Stomach smooth muscle (tissue), 2 donors: ENCODE measurements around the gene GOLT1B.
"Not testable (repeated sequence)": the region's sequence is repeated elsewhere in the genome, so short reads cannot be mapped to it uniquely, and the experiment has no call there.

Experiments
- H3K27ac ChIP-seq: one replicate; pipeline ENCODE4 v1.7.0; 2013; ENCODE audit warnings: mild to moderate bottlenecking, low read length, inconsistent platforms
- H3K27me3 ChIP-seq, 2 donors: one replicate each; pipeline ENCODE4 v1.7.0; 2013; ENCODE audit warnings: low read length in 2 of 2; ENCODE audit not compliant: insufficient read depth in 2 of 2, control insufficient read depth in 1 of 2
- H3K36me3 ChIP-seq, 2 donors: one replicate each; pipeline ENCODE4 v1.7.0; 2013; ENCODE audit warnings: low read length in 2 of 2; ENCODE audit not compliant: control insufficient read depth in 2 of 2, insufficient read depth in 2 of 2
- H3K4me1 ChIP-seq: one replicate; pipeline ENCODE4 v1.7.0; 2013; ENCODE audit warnings: low read length; ENCODE audit not compliant: control insufficient read depth, insufficient read depth
- H3K4me3 ChIP-seq, 2 donors: one replicate each; pipeline ENCODE4 v1.7.0; 2013; ENCODE audit warnings: low read length in 2 of 2
- H3K9ac ChIP-seq, 2 donors: one replicate each; pipeline ENCODE4 v1.7.0; 2013; ENCODE audit warnings: low read length in 2 of 2, mild to moderate bottlenecking in 1 of 2
- H3K9me3 ChIP-seq, 2 donors: one replicate each; pipeline ENCODE4 v1.7.0; 2013; ENCODE audit warnings: low read length in 2 of 2; ENCODE audit not compliant: control insufficient read depth in 2 of 2
- donor health status: healthy.
- donor health status: Pancreatic carcinoma.

Gene GOLT1B, protein sequence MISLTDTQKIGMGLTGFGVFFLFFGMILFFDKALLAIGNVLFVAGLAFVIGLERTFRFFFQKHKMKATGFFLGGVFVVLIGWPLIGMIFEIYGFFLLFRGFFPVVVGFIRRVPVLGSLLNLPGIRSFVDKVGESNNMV

DNA sequence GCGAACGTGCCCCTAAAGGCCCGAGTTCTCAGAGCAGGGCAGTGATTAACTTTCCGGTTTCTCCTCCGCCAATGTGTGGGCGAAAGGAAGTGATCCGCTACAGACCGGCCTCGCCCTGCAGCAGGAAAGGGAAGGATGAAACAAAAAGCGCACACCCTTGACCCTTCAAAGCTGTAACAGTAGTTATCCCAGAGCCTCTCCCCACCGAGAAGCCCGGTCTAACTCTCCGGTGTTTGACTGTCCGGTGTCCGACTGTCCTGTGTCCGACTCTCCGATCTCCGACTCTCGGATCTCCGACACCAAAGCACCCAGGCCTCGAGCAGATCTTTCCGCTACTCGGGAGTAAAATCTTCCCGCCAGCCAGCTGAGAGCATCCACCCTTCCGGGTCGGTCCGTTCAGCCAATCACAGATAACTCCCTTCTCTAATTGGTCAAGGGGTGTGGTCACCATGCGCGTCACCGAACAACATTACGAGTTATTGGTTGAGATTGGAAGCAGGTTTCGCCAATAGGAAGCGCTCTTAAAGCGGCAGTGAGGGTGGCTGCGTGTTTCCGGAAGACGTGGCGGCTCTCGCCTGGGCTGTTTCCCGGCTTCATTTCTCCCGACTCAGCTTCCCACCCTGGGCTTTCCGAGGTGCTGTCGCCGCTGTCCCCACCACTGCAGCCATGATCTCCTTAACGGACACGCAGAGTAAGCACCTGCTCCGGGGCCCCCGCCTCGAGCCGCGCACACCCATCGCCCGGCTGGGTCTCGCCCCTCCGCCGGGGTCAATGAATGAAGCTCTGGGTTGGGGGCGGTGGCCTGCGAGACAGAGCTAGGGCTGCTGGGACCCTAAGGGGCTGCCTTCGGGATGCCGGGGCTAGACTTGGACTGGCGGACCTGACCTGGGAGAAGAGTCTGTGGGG lies at the start of gene GOLT1B, which contains the start of gene RECQL:
Gene GOLT1B (plus strand): TSS at position 532 of the 906 bp plus-strand sequence. CDS start 135 bp downstream, at position 667.
Gene RECQL (minus strand): TSS at position 378 of the 906 bp plus-strand sequence. CDS start 2,065 bp downstream, outside the sequence.
- H3K9ac ChIP-seq: peak within 1 kb of the TSS; percentile 75 to 84
- H3K4me3 ChIP-seq: peak within 1 kb of the TSS; percentile 89 to 92
- H3K27me3 ChIP-seq: no peaks in the 10 kb centered on the region
- H3K36me3 ChIP-seq: peaks cover 8 to 16% of the 10 kb centered on the region in 2 donors
- peaks cover 14% of the 10 kb centered on the region for H3K4me1 ChIP-seq
- H3K9me3 ChIP-seq: no peaks in the 10 kb centered on the region
- peak within 1 kb of the TSS; percentile 79 for H3K27ac ChIP-seq

DNA sequence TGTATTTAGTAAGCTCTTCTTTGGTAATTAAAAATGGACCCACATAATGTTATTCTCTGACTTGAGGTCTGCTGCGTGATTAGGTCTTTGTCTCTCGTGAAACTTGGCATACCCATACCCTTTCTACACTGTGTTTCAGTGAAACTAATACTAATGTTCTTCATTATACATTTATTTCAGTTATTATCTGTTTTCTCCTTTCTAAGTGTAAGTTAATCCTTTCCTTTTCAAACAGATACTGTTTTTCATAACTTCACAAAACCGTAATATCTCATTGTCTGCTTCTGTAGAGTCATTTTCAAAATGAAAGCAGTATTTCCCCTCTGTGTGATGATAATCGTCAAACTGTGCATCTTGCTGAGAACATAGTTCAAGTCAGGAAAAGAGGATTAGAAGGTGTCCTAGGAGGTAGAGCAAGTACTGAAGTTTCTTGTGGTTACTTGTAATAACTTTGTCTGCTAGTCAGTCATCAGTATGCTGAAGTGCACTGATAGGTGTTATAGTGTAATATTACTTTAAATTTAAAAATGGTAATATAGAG lies 48.2 kb upstream of the GOLT1B start:
- H3K27ac ChIP-seq: no peak overlapping the region
- H3K9me3 ChIP-seq: no peaks in the 10 kb centered on the region
- H3K9ac ChIP-seq: no peak overlapping the region
- no peak overlapping the region for H3K4me3 ChIP-seq
- H3K36me3 ChIP-seq: peaks cover 13 to 32% of the 10 kb centered on the region in 2 donors
- H3K27me3 ChIP-seq: no peaks in the 10 kb centered on the region
- no peaks in the 10 kb centered on the region for H3K4me1 ChIP-seq

DNA sequence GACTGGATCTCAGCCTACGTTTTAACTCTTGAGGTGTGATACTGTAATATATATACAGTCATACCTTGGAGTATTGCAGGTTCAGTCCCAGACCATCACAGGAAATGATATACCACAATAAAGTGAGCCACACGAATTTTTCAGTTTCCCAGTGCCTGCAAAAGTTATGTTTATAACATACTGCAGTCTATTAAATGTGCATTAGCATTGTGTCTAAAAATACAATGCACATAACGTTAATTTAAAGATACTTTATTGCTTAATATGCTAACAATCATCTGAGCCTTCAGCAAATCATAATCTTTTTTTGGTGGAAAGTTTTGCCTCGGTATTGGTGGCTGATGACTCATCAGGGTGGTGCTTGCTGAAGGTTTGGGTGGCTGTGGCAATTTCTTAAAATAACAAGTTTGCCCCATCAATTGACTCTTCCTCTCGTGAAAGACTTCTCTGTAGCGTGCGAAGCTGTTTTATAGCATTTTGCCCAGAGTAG lies 45.3 kb upstream of the GOLT1B start:
- Histone ChIP-seq H3K9ac (no peak overlapping the region), H3K27me3 (no peaks in the 10 kb centered on the region), H3K4me3 (no peak overlapping the region), H3K9me3 (no peaks in the 10 kb centered on the region), H3K36me3 (peaks cover 17 to 42% of the 10 kb centered on the region in 2 donors), H3K4me1 (no peaks in the 10 kb centered on the region), H3K27ac (no peak overlapping the region)

DNA sequence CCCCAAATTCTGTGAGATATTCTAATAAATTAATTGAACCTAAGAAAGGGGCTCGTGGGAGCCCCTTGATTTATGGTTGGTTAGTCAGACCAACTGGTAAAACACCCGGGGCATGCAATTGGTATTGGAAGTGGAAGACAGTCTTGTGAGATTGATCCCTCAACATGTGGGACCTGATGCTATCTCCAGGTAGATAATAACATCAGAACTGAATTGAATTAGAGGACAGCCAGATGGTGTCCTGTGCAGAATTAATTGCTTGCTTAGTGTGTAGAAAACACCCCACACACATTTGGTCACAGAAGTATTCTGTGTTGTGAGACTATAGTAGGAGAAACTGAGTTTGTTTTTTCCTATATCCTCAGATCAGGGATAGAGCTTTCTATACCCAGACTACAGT lies 42.1 kb upstream of the GOLT1B start:
- peaks cover 15 to 48% of the 10 kb centered on the region in 2 donors for H3K36me3 ChIP-seq
- H3K9ac ChIP-seq: no peak overlapping the region
- H3K4me3 ChIP-seq: no peak overlapping the region
- H3K4me1 ChIP-seq: no peaks in the 10 kb centered on the region
- no peaks in the 10 kb centered on the region for H3K9me3 ChIP-seq
- H3K27ac ChIP-seq: no peak overlapping the region
- H3K27me3 ChIP-seq: no peaks in the 10 kb centered on the region

DNA sequence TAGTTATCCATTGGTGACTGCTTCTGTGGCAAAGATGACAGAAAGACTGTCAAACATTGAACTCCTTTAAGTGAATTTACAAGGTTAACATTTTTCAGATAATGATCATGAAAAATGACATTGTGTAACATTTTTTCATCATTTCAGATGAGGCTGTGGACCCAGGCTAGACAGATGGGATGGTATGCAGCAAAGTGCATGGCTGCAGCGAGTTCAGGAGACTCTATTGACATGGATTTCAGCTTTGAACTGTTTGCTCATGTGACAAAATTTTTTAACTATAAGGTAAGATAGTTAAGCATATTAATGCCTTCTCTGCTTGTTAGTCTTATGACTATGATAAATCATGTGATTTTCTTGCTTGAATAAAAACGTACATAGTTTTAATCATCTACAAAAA lies 34.3 kb upstream of the GOLT1B start:
- not testable (repeated sequence) for H3K27me3 ChIP-seq, H3K27ac ChIP-seq, H3K36me3 ChIP-seq, H3K9me3 ChIP-seq, H3K4me3 ChIP-seq, H3K4me1 ChIP-seq, H3K9ac ChIP-seq

DNA sequence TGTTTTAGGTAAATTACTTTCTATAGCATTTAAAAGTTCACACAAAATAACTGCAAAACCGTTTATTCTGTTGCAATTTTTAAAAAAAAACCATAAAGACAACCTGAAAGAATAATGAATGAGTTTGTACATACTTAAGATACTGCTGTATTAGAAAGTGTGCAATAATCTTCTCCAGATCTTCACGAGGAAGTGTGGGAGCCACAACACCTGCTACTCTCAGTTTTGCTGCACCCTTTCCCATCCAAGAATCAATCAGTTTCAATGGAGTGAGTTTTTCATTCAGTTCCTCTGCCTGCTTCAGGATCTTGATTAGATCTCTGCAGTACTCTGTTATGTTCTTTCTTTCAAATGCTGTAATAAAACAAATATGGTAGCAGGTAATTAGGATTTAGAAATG lies 30.3 kb upstream of the GOLT1B start:
- Histone ChIP-seq H3K4me3 (no peak overlapping the region), H3K9ac (no peak overlapping the region), H3K27me3 (no peaks in the 10 kb centered on the region), H3K9me3 (no peaks in the 10 kb centered on the region), H3K36me3 (peaks cover 17 to 18% of the 10 kb centered on the region in 2 donors), H3K27ac (no peak overlapping the region), H3K4me1 (no peaks in the 10 kb centered on the region)

DNA sequence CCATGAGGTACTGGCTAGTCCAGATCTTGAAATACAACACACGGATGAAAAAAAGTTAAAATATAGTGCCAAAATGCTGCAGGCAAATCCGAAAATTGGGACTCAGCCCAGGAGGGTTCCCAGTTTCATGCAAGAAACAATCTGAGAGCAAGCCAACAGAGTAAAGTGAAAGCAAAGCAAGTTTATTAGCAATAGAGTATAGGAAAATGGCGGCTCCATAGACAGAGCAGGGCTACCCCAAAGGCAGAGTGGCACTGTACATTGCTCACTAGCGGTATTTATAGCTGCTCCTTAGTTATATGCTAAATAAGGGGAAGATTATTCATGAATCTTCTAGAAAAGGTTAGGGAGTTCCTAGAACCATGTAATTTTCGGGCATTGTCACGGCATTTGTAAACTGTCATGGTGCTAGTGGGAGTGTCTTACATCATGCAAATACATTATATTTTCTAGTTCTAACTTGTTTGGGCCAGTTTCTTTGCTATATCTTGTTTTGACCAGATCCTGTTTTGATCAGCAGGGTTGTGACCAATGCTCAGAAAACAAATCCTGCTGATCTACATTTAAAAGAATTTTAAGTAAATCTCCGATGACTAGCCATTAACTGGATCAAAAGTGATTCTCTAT lies 29.3 kb upstream of the GOLT1B start:
- H3K4me3 ChIP-seq: no peak overlapping the region

DNA sequence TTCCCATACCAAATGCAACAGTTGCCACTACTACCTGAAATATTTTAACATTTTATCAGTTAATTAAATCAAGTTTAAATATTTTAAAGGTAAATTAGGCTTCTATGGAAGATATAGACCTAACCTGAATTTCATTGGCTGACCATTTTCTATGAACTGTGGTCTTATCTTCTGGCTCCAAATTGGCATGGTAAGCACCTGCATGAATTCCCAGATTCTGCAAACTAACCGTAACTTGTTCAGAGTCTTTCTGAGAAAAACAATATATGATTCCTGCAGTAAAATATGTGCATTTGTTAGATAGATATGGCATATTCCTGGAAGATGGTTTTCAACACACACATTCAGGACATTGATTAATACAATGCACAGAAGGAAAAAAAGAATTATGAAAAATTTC lies 26.0 kb upstream of the GOLT1B start:
- Histone ChIP-seq H3K9ac (no peak overlapping the region), H3K4me3 (no peak overlapping the region), H3K36me3 (peaks cover 28% of the 10 kb centered on the region in 2 donors), H3K4me1 (no peaks in the 10 kb centered on the region), H3K27ac (no peak overlapping the region), H3K9me3 (no peaks in the 10 kb centered on the region), H3K27me3 (no peaks in the 10 kb centered on the region)

More for the DNA sequence above, 29.3 kb upstream of the GOLT1B start:
- Histone ChIP-seq H3K27me3 (no peaks in the 10 kb centered on the region), H3K9me3 (no peaks in the 10 kb centered on the region), H3K9ac (no peak overlapping the region), H3K27ac (no peak overlapping the region), H3K36me3 (peaks cover 17 to 21% of the 10 kb centered on the region in 2 donors), H3K4me1 (no peaks in the 10 kb centered on the region)

DNA sequence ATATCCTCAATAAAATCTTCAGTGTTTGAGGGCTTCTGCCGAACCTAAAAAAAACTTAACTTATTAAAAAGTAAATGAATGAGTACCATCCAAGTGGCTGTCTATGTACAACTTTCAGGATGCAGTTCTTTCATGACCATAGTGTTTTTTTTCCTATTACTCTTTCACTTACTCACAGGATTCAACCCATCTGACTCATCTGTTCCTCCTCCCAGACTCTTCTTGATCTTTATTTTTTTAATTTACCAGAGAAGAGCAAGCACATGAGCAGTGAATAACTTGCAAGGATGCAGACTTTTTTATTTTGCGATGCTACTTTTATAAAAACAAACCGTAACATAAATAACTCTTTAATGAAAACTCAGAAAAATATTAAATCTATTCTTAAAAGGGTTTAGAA lies 24.6 kb upstream of the GOLT1B start:
- no peak overlapping the region for H3K4me3 ChIP-seq
- no peaks in the 10 kb centered on the region for H3K27me3 ChIP-seq
- H3K36me3 ChIP-seq: peaks cover 28 to 29% of the 10 kb centered on the region in 2 donors
- no peaks in the 10 kb centered on the region for H3K9me3 ChIP-seq
- no peaks in the 10 kb centered on the region for H3K4me1 ChIP-seq
- no peak overlapping the region for H3K9ac ChIP-seq
- H3K27ac ChIP-seq: no peak overlapping the region

DNA sequence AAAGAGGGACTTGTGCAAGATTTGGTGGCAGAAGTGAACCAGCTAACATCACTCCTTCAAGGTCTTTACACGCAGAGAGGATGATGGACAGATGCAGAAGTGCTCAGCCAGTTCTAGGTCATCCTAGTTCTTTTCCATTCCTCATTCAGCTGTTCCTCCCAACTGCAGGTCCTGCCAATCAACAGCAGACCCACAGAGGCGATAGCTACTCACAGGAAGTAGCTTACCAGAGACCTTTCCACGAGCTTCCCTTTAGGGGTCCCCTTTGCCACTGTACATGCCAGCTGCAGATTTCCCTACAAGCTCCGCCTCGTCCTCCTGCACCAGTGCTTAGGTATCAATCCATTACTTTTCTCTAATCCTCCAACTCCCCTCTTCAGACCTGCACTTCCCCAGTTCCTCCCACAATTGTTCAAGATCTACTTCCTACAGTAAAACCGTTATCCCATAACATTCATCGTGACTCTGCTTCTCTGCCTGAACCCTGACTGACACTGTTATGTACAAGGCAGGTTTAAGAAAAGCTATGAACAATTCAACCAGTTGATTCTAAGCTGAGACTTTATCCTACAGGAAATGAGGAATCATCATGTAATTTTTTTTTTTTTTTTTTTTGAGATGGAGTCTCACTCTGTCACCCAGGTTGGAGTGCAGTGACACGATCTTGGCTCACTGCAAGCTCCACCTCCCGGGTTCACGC lies 22.7 kb upstream of the GOLT1B start:
- Histone ChIP-seq H3K4me1 (no peaks in the 10 kb centered on the region), H3K4me3 (no peak overlapping the region), H3K36me3 (peaks cover 29 to 37% of the 10 kb centered on the region in 2 donors), H3K27ac (no peak overlapping the region), H3K9me3 (no peaks in the 10 kb centered on the region), H3K9ac (no peak overlapping the region), H3K27me3 (no peaks in the 10 kb centered on the region)
